Activated T-helper 17 cell treated with anti-CD3 and anti-CD28 coated beads, Interleukin-2, amount 50 U/mL, for 72 hours (primary cell): ENCODE data around the gene TSTD2. TPM values are rescaled to one million over a fixed set of nuclear protein-coding genes. Genes with fewer than 3 reads are reported as not detected.
A peak's percentile ranks its signal among the peaks of the same experiment; 100 is the strongest.

Experiments used
- ATAC-seq: fragments of 150-1000 bp; cut with Tn5 transposase; replicated peaks from 2 replicates; pipeline ENCODE4 v1.10.0; 2021; ENCODE audit warnings: mild to moderate bottlenecking, moderate library complexity
- H3K27ac Mint-ChIP-seq: one replicate; pipeline ENCODE4 v1.8.0; 2022; ENCODE audit warnings: mixed read lengths
- H3K27me3 Mint-ChIP-seq: one replicate; pipeline ENCODE4 v1.8.0; 2022; ENCODE audit warnings: mixed read lengths
- H3K36me3 Mint-ChIP-seq: one replicate; pipeline ENCODE4 v1.8.0; 2022; ENCODE audit warnings: low read depth, mild to moderate bottlenecking, mixed read lengths
- H3K4me1 Mint-ChIP-seq: one replicate; pipeline ENCODE4 v1.8.0; 2022; ENCODE audit warnings: mixed read lengths
- H3K4me3 Mint-ChIP-seq: one replicate; pipeline ENCODE4 v1.8.0; 2022; ENCODE audit warnings: mild to moderate bottlenecking, mixed read lengths
- H3K9me3 Mint-ChIP-seq: one replicate; pipeline ENCODE4 v1.8.0; 2022; ENCODE audit warnings: mixed read lengths
- total RNA-seq, 2 donors: library from RNA; stranded (reverse); gene quantifications; one replicate each; pipeline ENCODE4 v1.2.3, GENCODE V29; 2022

Gene TSTD2
- total RNA-seq, 2 donors from 2014 or later, result 11.6 to 13.5 TPM

DNA sequence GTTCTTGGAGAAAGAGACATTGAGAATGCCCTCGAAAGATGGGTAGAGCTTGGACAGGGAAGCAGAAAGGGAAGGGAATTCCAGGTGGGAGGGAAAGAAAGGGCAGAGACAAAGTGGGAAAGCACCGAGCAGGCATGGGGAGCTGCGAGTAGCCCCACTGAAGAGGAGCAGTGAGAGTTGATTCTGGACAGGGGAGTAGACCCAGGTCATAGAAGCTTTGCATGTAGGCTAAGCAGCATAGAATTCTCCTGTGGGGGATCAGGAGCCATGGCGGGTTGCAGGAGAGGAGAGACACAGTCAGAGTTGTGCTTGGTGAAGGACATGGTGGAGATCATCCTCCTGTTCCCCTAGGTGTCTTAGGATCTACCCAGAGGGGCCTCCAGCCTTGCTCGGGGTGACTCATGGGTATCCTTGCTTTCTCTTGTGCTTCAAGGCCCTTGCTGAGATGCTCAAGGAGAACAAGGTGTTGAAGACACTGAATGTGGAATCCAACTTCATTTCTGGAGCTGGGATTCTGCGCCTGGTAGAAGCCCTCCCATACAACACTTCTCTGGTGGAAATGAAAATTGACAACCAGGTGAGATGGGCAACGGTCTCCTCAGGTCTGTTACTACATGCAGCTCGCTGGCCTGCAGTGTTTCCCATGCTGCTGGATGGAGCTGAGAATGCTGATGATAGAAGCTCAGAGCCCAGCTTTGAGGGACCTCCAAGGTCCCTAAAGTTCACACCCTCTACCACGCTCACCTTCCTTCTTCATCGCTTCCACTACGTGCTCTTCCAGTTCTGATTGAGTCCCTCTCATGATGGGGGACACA lies 64.5 kb downstream of the TSTD2 start:
- H3K27me3 Mint-ChIP-seq, result peaks cover 3% of the 10 kb centered on the region
- ATAC-seq, result no peak
- no peaks in the 10 kb centered on the region for H3K36me3 Mint-ChIP-seq
- H3K4me1 Mint-ChIP-seq, result peaks cover 4% of the 10 kb centered on the region
- H3K27ac Mint-ChIP-seq, result no peak overlapping the region
- H3K9me3 Mint-ChIP-seq, result no peaks in the 10 kb centered on the region
- H3K4me3 Mint-ChIP-seq, result no peak overlapping the region

DNA sequence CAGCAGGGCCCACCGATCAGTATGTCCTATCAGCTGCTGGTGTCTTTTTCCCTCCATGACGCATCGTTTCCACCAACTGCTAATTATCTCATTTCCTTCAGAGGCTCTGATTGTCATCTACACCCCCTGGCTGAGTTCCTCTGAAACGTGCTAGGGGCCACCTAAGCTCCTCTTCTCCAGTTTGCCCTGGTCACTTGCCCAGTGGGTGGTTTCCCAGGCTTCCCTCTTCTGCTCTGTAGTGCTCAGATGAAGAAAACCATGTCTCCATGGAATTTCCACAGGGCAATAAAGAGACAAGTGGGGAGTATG lies 65.3 kb downstream of the TSTD2 start:
- Mint-ChIP-seq H3K9me3 (no peaks in the 10 kb centered on the region), H3K4me3 (no peak overlapping the region), H3K27me3 (peaks cover 3% of the 10 kb centered on the region), H3K4me1 (peaks cover 4% of the 10 kb centered on the region), H3K36me3 (no peaks in the 10 kb centered on the region), H3K27ac (peak overlapping the region; percentile 32)
- ATAC-seq, result no peak

DNA sequence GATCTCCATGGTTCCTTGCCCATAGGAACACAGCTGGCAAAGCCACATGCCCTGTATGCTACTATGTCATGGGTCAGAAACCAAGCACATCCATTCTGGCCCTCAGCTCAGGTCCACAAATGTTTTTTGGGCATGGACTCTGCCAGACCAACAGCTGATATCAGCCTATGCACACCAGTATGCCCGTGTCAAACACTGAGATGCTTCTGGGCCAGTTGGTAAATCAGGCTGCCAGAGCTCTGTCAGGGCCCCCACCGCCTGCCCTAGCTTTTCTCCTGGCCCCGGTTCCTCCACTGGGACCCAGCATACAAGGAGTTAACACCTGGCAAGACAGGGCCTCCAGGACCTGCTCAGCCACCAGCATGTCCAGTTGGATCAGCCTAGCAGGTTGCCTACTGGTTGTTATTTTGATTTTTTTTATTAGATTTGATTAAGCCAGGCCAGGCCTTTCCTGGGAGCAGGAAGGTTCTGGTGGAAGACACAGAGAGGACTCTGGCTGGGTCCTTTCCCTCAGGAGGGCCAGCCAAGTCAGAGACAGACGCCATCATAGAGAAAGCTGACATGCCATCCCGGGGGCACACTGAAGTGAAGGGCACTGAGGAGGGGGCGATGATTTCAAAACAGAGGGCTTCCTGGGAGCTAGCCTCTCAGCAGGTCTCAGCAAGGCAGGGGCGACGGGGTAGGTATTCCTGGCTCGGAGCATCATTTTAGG lies 65.8 kb downstream of the TSTD2 start:
- H3K27ac Mint-ChIP-seq, result peak overlapping the region; percentile 32

DNA sequence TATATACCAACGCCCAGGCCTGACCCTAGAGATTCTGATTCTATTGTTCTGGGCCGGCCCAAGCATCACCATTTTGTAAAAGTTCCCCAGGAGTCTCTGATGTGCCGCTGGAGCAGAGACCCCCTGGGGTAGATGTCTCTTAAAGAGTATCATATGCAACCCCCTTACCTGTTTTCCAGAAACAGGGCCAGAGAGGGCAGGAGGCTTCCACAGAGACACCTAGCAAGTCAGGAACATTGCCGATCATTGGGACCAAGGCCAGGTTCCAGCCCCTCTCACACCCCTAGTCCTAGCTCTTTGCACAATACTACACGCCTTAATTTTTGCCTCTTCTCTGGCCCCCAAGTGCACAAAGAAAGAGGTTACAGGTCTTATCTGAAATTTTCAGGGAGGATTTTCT lies 67.9 kb downstream of the TSTD2 start:
- Mint-ChIP-seq H3K36me3 (no peaks in the 10 kb centered on the region), H3K27ac (no peak overlapping the region), H3K4me1 (peaks cover 4% of the 10 kb centered on the region), H3K27me3 (peaks cover 9% of the 10 kb centered on the region), H3K9me3 (no peaks in the 10 kb centered on the region), H3K4me3 (no peak overlapping the region)
- ATAC-seq, result no peak

More for the DNA sequence above, 65.8 kb downstream of the TSTD2 start:
- no peak for ATAC-seq
- H3K4me1 Mint-ChIP-seq, result peaks cover 4% of the 10 kb centered on the region
- H3K4me3 Mint-ChIP-seq, result no peak overlapping the region
- H3K36me3 Mint-ChIP-seq, result no peaks in the 10 kb centered on the region
- H3K9me3 Mint-ChIP-seq, result no peaks in the 10 kb centered on the region
- peaks cover 4% of the 10 kb centered on the region for H3K27me3 Mint-ChIP-seq

DNA sequence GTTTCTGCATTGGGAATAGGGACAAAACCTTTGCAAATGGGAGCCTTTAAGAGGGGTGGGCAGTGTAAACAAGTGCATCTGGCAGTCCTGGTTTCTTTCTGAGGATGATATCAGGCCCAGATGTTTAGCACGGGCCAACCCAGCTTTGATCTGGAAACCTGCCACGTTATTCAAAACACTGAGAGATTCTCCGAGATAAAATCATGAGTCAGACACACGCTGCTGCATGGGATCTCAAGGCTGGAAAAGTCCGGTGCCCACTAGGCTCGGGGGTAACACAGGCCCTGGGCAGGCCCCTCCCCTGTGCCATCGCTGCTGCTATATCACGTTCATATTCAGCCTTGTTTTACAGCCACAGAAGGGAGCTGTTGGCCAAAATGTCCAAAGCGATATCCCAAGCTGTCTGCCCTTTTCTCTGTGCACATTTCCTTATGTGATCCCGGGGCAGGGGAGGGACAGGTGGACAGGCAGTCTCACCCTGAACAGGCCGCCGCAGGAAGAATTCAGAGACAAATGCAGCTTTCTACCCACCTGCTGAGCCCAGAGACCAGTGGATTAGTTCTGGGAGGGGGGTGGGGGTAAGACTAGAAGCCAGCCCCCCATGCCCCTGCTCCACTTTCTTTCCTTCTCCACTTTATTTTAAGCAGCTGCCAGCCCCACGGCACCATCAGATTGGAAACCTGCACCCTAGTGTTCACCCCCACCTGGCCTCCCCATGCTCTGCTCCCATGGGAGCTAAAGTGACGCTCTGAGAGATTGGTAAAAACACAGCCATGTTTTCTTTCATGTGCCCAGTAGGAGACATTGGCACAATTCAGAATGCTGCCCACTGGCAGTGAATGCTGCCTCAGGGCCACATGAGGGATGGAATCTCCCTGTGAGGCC lies 68.6 kb downstream of the TSTD2 start:
- no peaks in the 10 kb centered on the region for H3K9me3 Mint-ChIP-seq
- no peaks in the 10 kb centered on the region for H3K36me3 Mint-ChIP-seq
- H3K27me3 Mint-ChIP-seq, result peaks cover 9% of the 10 kb centered on the region
- H3K27ac Mint-ChIP-seq, result no peak overlapping the region
- no peak overlapping the region for H3K4me3 Mint-ChIP-seq
- ATAC-seq, result no peak
- H3K4me1 Mint-ChIP-seq, result peaks cover 4% of the 10 kb centered on the region

DNA sequence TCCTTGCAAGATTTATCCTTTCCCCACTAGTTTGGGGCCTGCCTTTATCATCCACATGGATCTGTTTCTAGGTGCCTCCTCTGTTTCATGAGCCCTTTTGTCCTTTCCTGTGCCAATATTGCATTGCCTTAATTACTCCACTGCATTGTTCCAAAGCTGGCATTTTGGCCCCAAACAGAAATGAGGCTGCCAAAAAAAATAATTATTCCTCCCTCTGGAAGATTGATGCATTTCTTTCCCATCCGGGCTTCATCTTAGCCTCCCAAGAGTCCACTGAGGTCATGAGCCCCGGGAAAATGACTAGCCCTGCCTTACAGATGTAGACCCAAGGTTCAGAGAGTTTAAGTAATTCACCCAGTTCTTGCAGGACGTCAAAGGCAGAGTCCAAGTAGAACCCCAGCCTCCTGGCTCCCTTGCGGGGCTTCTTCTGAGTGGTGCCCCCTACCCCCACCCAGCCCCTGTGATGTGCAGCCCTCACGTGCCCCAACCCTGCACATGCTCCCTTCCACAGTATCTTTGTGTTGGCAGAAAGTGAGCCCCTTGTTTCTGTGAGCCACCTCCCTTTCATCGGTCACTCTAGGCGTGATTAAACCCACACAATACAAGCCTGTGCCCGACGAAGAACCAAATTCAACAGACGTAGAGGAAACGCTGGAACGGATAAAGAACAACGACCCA lies 69.6 kb downstream of the TSTD2 start:
- Mint-ChIP-seq H3K9me3 (no peaks in the 10 kb centered on the region), H3K27ac (no peak overlapping the region), H3K27me3 (peaks cover 13% of the 10 kb centered on the region), H3K4me1 (peaks cover 11% of the 10 kb centered on the region), H3K36me3 (no peaks in the 10 kb centered on the region), H3K4me3 (no peak overlapping the region)
- no peak for ATAC-seq

DNA sequence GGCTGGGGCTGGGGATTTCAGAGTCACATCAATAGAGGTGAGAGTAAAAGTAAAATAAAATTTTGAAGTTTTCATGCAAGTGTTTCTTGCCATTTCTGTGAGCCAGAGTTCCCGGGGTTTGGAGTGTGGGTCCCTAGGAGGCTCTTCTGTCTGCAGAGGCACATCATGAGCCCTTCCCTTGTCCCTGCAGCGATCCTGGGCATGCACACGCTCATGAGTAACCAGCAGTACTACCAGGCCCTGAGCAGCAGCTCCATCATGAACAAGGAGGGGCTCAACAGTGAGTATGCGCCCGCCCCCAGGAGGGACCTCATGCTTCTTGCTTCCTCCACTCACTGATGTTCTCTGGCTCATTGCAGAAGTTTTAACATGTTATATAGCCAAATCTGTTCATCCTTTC lies 70.6 kb downstream of the TSTD2 start:
- no peaks in the 10 kb centered on the region for H3K36me3 Mint-ChIP-seq
- peaks cover 7% of the 10 kb centered on the region for H3K4me1 Mint-ChIP-seq
- no peak overlapping the region for H3K4me3 Mint-ChIP-seq
- ATAC-seq, result no peak
- H3K27me3 Mint-ChIP-seq, result peaks cover 13% of the 10 kb centered on the region
- no peak overlapping the region for H3K27ac Mint-ChIP-seq
- no peaks in the 10 kb centered on the region for H3K9me3 Mint-ChIP-seq

DNA sequence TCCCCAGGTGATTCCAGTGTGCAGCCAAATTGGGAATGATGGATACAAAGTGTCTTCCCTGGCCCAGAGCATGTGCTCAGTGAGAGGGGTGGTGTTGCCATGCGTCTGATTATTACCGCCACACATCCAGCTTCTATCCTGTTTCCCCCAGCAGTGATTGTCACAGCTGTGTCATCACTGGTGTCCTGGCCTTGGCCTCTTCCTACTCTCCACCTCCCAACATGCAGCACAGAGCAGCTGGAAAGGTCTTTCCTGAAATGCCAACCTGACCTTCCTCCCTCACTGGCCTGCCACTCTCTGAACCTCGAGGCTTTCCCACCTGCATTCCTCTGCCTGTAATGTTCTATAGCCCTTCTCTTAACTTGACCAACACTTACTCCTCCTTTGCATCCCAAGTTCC lies 71.7 kb downstream of the TSTD2 start:
- peaks cover 17% of the 10 kb centered on the region for H3K27me3 Mint-ChIP-seq
- no peak overlapping the region for H3K4me3 Mint-ChIP-seq
- H3K9me3 Mint-ChIP-seq, result no peaks in the 10 kb centered on the region
- no peak overlapping the region for H3K27ac Mint-ChIP-seq
- no peaks in the 10 kb centered on the region for H3K36me3 Mint-ChIP-seq
- ATAC-seq, result no peak
- peaks cover 7% of the 10 kb centered on the region for H3K4me1 Mint-ChIP-seq

DNA sequence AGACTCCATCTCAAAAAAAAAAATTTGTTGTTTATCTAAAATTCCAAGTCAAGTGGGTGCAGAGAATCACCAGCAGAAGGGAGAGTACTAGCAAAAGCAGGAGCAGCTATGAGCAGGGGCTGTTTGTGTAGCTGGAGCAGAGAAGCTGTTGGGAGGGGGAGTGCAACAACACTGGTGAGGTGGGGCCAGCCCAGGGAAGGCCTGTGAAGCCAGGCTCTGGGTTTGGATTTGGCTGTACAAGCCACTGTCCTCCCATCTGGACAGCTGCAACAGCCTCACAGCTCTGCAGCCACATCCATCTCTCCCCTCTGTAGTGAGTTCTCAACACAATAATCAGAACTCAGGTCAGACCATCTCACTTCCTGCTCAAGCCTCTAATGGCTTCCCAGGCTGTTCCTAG lies 72.3 kb downstream of the TSTD2 start:
- Mint-ChIP-seq H3K27ac (no peak overlapping the region), H3K4me3 (no peak overlapping the region)
- no peak for ATAC-seq

DNA sequence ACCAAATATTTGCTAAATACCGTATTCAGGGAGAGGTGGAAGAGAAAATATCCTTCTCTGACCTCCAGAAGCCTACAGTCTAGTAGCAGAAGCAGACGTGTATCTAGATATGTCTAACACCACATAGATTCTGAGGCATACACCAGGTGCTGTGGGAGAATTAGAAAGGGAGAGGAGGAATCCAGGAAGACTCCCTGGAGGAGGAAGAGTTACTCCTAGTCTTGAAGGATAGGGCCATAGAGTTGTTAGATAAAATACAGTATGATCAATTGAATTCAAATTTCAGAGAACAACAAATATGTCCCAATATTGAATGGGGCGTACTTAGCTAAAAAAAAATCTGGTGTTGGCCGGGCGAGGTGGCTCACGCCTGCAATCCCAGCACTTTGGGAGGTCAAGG lies 73.0 kb downstream of the TSTD2 start:
- peaks cover 7% of the 10 kb centered on the region for H3K4me1 Mint-ChIP-seq
- peaks cover 20% of the 10 kb centered on the region for H3K27me3 Mint-ChIP-seq
- no peak overlapping the region for H3K4me3 Mint-ChIP-seq
- ATAC-seq, result no peak
- no peak overlapping the region for H3K27ac Mint-ChIP-seq
- no peaks in the 10 kb centered on the region for H3K36me3 Mint-ChIP-seq
- no peaks in the 10 kb centered on the region for H3K9me3 Mint-ChIP-seq

More for the DNA sequence above, 72.3 kb downstream of the TSTD2 start:
- no peaks in the 10 kb centered on the region for H3K9me3 Mint-ChIP-seq
- H3K27me3 Mint-ChIP-seq, result peaks cover 20% of the 10 kb centered on the region
- H3K4me1 Mint-ChIP-seq, result peaks cover 7% of the 10 kb centered on the region
- H3K36me3 Mint-ChIP-seq, result no peaks in the 10 kb centered on the region

DNA sequence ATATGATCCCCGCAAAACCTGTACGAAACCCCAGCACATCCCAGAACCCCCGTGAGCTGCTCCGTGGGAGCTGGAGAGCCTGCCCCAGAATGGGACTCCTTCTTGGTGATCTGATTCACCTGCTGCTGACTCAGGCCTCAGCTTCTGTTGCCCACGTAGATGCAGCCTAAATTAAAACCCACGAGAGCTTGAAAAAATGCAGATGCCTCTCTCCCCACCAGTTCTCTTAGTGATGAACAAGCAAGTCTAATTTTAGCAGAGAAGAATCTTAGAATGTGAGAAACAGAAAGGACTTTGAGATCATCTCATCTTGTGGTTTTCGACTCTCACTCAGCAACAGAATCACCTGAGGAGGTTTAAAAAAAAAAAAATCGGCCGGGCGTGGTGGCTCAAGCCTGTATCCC lies 74.1 kb downstream of the TSTD2 start:
- Mint-ChIP-seq H3K9me3 (no peaks in the 10 kb centered on the region), H3K4me3 (peak overlapping the region; percentile 70), H3K27ac (peak overlapping the region; percentile 80)

DNA sequence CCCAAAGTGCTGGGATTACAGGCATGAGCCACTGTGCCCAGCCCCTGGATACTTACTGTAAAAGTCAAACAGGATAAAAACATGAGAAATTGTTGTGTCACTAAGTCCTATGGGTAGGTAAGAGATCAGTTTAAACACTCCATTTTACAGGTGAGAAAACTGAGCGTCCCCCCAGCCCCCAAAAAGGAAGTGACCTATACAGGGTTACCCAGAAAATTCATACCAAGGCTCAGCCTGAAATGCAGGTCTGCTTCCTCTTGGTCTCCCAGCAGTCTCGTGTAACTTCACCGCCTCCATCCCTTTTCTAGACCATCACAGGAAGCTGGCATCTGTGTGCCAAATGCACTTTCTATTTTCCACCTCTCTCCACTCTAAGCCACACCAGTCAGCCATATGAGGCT lies 74.5 kb downstream of the TSTD2 start:
- Mint-ChIP-seq H3K9me3 (no peaks in the 10 kb centered on the region), H3K27me3 (peaks cover 27% of the 10 kb centered on the region), H3K4me1 (peaks cover 7% of the 10 kb centered on the region), H3K4me3 (peak overlapping the region; percentile 70), H3K27ac (peak overlapping the region; percentile 80), H3K36me3 (no peaks in the 10 kb centered on the region)
- peak; percentile 34 for ATAC-seq

More for the DNA sequence above, 74.1 kb downstream of the TSTD2 start:
- Mint-ChIP-seq H3K27me3 (peaks cover 23% of the 10 kb centered on the region), H3K4me1 (peaks cover 7% of the 10 kb centered on the region), H3K36me3 (no peaks in the 10 kb centered on the region)
- ATAC-seq, result peak; percentile 93

DNA sequence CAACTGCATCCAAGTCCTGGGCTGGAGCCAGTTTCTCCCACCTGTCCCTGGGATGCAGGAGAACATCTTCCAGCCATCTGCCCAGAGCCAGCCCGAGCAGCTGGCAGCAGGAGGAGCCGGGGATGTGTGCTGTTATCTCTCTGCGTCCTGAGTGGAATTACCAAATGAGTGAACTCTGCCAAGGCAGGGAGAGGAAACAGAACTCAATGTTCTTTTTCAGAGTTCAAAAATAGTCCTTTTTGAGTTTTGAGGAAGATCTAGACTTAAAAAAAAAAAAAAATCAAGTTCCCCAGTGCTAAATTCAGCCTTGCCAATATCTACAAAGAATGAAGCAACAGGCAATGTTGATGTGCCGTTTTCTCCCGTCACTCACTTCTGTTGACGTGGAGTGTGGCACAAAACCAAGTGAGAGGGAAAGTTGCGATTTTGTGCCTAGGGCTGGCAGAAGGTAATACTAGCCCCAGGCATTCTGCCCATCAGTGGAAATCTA lies 75.5 kb downstream of the TSTD2 start:
- Mint-ChIP-seq H3K27me3 (peaks cover 29% of the 10 kb centered on the region), H3K9me3 (no peaks in the 10 kb centered on the region), H3K4me1 (peaks cover 7% of the 10 kb centered on the region), H3K27ac (no peak overlapping the region), H3K4me3 (no peak overlapping the region), H3K36me3 (no peaks in the 10 kb centered on the region)
- no peak for ATAC-seq
